HG03520 (cell line): ENCODE measurements around the gene DUSP1.

Experiments used
- ATAC-seq: cut with Tn5 transposase; IDR thresholded peaks from one replicate; pipeline ENCODE4 v1.9.1; 2021; ENCODE audit warnings: mild to moderate bottlenecking, moderate library complexity; ENCODE audit not compliant: unreplicated experiment

The DUSP1 gene

DNA sequence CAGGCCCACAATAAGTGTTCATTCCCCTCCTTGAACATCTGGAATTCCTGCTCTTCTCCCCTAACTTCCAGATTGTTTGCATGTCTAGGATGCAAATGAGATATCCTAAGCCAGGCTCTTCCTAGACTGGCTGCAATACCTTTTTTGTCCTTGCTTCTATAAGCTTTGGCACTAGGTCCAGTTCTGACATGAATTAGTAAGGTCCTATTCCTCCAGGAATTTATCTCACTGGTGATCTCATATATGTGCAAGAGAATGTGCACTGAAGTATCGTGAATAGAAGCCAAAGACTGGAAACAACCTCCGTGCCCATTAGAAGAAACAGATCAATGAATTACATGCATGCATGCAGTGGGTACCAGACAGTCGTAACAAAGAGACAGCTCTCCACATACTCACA, 25.2 kb downstream of the DUSP1 start:
- ATAC-seq = no peak

DNA sequence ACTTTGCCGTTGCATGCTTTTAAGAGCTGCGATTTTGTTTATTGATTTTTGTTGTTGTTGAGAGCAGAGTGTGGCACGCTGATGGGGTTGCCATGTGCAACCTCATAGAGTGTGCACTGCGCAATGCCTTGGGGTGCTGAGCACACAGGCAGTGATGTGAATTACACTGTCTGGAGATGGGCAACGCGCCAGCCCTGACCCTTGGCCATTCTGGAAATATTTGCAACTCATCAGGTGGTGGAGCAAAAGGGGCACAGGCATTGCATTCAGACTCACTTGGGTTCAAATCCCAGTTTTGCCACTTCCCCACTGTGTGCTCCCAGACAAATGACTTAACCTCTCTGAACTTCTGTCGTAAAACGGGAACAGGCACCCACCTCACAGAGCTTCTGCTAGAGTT, 25.6 kb downstream of the DUSP1 start:
- no peak for ATAC-seq

DNA sequence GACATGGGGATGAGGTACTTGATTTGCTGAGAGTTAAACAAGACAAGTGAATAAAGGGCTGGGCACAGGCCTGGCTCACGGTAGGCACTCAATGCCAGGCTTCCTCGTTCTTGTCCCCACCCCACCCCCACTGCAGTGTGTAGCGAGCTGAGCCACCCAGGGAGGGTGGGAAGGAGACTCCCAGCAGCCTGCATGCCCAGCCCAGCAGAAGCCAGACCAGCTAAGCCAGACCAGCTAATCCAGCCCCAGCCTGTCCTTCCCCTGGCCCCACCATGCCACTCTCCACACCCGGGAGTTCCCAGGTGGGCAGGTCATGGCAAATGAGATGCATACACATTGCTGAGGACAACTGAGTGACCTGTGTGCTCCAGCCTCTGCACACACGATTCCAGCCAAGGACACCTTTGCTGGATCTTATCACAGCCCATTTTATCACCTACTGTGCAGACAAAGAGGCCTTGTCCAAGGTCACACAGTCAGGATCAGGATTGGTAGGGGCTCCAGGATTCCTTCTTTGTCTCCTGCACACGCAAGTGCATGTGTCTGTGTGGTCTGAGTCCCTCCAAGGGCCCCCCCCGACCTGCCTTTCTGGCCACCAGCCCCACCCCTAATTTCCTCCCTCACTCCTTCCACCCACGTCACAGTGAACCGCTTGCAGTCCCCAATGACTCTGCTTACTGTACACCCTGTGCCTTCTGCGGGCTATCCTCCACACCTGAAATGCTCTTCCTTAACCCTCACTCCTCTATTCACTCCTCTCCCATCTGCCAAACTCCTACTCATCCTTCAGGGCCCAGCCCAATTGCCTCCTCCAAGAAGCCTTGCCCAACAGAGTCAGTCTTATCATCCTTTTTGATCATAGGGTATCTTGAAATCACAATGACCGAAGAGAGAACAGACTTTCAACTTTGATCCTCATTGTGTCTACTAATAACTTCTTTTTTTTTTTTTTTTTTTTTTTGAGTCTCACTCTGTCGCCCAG, 26.6 kb downstream of the DUSP1 start:
- no peak for ATAC-seq

DNA sequence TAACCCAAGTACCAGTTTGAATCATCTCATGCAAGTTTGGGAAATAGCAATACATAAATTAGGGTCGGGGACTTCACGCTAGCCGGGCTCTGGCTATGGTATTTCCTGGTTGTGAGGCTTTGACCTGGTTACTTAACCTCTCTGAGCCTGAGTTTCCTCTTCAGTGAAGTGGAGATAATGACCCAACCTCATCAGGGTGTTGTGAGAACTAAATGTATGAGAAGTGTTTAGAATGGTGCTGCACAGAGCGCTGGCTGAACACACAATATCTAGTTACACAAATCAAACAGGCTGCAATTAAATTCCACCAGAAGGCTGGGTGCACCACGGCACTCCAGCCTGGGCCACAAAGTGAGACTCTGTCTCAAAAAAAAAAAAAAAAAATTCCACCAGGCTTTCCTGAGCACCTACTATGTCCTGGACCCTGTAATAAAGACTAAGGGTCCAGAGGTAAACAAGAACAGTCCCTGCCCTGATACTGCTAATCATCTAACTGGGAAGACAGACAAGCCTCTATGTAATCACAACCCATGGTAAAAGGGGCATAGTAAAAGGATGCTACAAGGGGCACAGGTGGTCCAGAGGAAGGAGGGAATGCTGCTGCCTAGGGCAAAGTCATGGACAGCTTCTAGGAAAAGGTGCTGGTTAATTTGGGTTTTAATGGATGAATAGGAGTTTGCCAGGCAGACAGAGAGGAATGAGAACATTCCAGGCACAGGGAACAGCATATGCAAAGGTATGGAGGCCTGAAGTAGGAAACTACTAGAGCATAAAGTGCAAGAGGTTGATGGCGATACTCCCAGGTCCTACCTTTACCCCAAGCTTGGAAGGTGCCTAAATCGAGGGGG, 27.7 kb downstream of the DUSP1 start:
- ATAC-seq = no peak

DNA sequence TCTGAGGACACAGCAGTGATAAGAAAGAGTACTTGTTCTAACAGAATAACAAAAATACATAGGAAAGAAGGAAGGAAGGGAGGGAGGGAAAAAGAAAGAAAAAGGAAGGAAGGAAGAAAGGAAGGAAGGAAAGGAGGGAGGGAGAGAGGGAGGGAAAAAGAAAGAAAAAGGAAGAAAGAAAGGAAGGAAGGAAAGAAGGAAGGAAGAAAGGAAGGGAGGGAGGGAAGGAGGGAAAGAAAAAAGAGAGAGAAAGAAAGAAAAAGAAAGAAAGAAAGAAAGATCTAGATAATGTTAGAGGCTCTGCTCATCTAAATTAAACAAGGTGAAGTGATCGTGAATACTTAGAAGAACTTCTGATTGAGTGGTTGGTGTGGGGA, 29.8 kb downstream of the DUSP1 start:
- no peak for ATAC-seq

DNA sequence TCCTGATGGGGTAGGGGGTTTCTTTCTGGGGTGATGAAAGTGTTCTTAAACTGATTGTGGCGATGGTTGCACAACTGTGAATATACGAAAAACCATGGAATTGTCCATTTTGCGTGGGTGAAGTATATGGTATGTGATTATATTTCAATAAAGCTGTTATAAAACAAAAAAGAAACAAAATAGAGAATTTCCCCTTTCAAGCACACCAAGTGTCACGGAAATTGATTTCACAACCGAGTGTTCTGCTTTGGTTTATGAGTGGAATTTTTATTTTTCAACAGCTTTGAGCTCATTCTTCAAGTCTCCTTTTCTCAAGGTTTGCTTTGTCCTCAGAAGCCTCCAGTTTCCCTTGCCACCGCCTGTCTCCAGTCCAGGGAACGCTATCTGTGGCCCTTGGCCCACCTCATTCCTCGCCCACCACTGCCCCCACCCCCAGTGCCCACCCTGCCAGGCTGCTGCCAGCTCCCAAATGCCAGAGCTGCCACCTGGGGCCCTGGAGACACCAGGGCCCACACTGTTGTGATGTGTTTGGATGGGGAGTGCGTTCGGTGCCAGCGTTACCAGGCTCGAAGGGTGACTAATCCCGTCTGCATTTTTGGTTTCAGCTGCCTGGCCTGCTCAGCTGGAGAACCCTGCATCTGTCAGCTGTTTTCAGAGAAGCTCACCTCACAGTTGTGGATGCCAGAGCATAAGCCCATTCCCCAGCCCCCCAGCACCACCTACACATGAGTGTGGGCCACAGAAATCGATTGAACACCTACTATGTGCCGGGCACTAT, 30.4 kb downstream of the DUSP1 start:
- ATAC-seq = no peak

DNA sequence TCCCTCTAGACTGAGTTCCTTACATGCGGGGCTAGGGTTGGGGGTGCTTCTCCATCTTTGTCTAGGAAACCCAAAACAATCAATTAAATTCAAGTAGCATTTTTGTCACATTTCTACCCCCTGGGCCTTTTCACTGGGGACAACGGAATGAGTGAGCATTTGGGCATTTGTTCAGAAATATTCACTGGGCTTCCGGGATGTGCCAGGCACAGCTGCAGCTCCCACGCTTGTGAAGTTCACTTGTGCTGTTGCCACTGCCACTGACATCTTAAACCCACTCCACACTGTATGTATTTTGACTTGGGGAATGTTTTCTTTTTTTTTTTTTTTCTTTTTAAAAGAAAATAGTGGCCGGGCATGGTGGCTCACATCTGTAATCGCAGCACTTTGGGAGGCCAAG, 31.6 kb downstream of the DUSP1 start:
- no peak for ATAC-seq

DNA sequence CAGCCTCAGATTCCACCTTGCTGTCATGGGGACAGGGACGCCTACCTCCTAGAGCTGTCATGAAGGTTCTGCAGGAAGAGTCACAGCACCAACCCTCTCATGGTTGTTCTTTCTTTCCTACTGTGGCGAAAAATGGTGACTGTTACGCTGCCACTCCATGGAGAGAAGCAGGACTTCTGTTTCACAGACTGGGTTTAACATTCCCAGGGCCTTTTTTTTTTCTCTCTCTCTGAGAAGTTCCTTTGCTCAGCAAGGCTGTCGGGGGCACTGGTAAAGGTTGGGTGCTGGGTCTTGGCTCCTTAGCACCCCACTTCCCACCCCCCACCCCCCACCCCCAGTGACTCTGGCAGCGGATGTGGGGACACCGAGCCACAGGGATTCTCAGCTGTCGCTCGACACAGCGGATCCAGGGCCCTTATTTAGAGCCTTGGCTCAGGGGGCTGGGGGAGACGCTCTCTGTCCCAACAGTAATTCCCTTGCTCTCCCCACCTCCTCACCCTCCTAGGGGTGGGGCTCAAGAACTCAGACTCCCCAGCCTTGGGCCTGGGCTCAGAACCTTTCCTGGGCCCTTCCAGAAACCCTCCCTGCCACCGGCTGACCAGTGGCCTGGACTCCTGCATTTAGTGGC, 34.4 kb downstream of the DUSP1 start:
- ATAC-seq = no peak

DNA sequence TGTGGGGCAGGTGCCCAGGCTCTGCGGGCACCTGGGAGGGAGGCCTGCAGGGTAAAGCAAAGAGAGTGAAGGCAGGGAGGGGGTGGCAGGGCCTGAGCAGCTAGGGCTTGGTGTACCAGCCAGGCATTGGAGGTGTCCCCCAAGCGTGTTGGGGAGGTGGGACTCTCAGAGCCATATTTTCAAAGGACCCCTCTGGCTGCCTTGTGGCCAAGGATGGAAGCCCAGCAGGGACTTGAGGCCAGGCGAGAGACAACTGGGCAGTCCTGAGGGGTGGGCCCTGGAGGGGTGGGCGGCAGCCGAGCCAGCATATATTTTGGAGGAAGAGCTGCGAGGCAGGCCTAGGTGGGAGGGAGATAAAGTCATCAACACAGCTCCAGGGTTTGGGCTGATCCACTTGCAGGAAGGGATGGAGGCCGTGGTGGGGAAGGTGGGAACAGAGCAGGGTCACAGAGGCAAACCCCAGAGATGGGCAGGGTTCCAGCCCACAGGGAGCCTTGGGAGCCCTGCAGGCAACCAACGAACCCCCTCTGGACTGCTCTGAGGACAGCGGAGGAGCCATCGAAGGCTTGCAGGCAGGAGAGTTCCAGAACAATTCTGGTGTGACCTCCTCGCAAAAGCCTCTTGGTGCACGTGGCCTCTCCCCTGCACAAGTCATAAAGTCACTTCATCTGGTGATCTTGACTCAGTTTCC, 35.7 kb downstream of the DUSP1 start:
- ATAC-seq = no peak

DNA sequence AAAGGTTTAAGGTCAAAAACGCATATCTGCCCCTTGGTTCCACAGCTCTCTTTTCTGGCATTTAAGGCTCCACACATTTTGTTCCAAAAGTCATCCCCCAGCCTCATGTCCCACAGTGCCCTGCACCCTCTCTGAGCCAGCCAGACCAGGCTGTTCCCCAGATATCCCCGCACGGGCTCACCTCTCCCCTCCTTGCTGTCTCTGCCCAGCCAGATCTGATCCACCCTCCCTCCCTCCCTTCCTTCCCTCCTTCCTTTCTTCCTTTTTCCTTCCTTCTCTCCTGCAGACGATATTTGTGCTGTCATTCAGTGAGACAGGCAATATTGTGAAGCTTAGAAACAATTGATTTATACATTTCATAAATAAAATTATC, 37.0 kb downstream of the DUSP1 start:
- no peak for ATAC-seq

DNA sequence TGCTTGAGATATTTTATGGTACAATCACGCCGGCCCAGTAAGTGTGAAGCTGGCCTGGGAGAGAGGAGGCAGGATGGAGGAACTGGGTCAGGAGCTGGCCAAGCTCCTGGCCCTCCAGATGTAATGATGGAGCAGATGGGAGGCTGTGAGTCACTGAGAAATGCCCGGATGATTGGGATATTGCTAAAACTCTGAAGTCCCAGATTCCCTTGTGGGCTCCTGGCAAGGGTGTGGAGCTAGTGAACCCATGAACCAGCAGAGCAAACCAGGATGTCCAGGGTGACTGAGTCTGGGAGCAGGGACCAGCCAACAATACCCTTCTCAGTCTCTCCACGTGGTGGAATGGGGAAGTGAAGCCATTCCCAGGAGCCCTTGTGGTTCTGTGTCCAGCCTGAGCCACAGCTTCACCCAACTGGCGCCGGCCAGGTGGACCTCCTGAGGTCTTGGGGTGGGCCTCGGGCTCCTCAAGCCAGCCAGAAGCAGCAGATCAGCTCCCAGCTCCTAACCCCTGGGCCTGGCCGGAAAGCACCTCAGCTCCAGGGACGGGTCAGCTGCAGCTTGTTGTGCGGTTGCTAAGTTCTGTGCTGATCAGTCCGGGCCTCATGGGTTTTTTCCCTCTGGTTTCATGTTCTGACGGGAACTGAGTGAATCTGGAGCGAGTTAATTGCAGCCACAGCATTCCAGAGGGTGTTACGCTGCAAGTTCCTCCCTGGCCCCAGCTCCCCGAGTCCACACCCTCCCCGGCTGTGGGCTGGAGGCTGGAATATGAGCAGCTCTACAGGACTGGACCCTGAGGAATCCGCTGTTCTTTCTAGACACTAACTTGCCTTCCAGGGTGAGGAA, 37.6 kb downstream of the DUSP1 start:
- no peak for ATAC-seq

DNA sequence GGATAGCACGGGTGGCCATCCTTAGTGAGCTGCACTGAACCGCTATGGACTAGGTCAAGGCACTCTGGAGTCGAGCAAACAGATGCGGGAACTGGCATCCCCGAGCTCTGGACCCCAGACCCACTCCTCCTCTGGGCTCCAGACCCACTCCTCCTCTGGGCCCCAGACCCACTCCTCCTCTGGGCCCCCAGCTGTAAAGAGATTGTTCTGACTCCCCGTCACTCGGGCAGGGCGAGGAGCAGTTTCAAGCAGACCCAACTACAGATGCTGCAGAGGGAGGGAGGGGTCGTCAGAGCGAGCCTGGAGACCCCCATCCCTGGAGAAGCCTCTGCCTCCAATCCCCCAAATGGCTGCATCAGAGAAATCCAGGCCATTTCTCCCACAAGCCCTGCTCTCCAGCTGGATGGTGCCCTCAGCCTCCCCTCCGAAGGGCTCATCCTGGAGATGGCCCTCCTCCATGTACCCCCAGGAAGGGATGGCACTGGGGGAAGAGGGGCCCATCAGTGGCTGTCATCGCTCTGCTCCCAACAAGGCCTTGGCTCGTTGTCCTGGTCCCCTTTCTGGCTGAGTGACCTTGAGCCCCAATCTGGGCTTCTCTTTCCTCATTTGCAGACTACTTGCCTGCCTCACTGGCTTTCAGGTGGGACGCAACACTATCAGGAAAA, 38.7 kb downstream of the DUSP1 start:
- ATAC-seq = no peak

DNA sequence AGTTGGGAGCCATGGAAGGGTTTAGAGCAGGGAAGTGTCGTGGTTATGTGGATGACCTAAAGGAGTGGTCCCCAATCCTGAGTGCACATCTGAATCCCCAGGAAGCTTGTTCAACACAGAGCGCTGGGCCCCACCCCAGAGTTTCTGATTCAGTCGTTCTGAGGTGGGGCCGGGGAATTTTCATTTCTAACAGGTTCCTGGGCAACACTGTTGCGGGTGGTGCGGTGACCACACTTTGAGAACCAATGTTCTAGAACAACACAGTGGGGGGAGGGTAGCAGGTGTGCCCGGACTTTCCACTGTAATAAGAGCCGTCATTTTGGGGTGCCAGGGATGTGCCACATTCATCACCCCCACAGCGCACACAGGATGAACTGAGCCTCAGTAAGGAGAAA, 39.3 kb downstream of the DUSP1 start:
- no peak for ATAC-seq

DNA sequence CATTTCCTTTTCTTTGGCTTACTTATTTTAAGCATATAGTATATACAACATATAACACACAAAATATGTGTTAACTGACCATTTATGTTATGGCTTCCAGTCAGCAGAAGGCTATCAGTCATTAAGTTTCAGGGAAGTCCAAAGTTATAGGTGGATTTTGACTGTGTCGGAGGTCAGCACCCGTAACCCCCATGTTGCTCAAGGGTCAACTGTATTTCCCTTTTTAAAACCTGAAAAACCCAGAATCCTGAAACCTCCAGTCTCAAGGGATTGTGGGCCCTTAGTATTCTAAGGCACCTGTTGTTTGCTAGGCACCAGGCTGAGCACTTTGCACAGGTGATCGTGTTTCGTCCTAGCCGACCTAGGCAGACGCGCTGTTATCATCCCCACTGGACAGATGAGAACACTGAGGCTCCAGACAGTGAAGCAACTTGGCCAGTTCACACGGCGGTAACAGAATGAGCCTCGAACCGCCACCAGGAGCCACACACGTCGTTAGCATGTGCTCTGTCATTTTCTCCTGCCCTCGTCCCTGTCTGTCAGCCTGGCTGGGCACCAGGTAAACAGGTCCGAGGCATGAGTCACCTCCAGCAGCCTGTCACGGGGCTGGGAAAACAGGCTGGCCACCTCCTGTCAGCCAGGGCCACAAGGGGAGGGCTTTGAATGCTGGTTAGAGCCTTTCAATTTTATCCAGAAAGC, 39.9 kb downstream of the DUSP1 start:
- no peak for ATAC-seq

DNA sequence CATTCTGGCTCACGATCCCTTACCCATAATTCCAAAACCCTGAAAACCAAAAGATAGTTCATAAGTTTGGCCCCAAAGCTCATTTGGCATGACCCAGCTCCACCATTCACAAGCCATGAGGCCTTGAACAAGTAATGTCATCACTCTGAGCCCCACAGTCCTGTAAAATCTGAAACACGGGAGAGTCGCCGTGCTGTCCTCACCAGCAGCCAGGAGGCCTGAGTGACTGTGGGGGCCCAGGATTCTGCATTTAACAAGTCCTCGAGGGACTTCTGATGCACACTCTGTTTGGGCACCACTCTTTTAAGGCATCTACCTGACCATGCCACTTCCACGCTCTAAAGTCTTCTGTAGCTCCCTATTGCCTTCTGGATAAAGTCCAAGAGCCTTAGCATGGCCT, 40.8 kb downstream of the DUSP1 start:
- no peak for ATAC-seq

DNA sequence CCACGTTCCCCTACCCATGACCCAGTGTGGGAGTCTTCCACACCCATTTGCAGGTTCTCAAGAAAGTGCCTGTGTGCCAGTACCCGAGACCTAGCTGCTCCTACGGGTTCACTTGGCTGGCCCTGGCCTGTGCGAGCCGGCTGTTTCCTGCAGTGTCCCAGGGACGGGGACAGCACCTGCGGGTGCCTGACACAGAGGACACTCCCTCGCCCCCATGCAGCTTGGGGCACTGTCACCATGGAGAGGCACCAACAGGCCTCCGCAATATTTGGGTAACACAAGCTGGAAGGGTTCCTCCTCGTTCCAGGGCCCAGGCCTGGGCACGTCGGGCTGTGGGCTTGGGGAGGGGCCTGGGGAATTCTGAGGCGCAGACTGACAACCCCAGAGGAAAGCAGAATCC, 41.4 kb downstream of the DUSP1 start:
- no peak for ATAC-seq

DNA sequence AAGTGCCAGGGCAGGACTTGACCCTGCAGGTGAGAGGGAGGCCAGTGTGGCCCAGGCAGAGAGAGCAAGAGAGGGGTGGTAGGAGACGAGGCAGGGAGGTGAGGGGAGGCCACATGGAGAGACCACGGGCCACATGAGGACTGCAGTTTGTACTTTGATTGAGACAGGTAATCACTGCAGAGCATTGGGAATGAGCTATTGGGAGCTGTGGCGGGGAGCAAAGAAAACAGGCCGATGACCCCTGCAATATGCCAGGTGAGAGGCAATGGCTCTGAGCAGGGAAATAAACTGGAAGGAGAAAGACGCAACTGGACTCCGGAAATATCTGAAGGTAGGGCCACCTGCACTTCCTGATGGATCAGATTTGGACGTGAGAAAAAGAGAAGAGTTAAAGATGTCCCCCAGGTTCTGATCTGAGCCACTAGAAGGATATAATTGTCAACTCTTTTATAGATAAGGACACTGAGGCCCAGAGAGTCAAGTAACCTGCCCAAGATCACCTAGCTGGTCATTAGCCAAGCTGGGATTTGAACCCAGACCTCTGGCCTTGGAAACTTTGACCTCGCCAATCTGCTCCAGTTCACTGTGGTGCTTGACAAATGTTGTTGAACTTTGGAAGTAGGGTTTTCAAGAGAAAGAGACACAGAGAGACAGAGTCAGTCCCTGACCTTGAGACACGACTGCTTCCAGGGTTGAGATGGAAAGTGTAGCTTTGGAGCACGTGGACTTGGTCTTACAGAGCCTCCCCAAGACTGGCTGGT, 42.3 kb downstream of the DUSP1 start:
- no peak for ATAC-seq
